SK-N-SH treated with all-trans-retinoic acid at 6 μM for 48 hours (cell line): ENCODE measurements around the gene RAP2B.

Experiments
- ATAC-seq: fragments of 200-7000 bp; cut with Tn5 transposase; 3 replicates; pipeline ENCODE4 v1.9.1; 2020; ENCODE audit warnings: mild to moderate bottlenecking, moderate library complexity
- ARNTL ChIP-seq: fragments of 450-650 bp; formaldehyde crosslinking; IDR thresholded peaks from 2 replicates; pipeline ENCODE4 v1.5.0; 2020; ENCODE audit warnings: low read depth, mild to moderate bottlenecking, moderate library complexity, borderline replicate concordance
- BACH2 ChIP-seq: fragments of 250-450 bp; sonication (Bioruptor Pico); IDR thresholded peaks from 2 replicates; pipeline ENCODE4 v1.9.0; 2021; ENCODE audit warnings: mild to moderate bottlenecking, borderline replicate concordance
- CSDC2 ChIP-seq: fragments of 250-450 bp; sonication (Bioruptor Pico); IDR thresholded peaks from 2 replicates; pipeline ENCODE4 v1.5.0; 2020; ENCODE audit warnings: mild to moderate bottlenecking, moderate library complexity
- CSRNP3 ChIP-seq: fragments of 250-450 bp; sonication (Bioruptor Pico); IDR thresholded peaks from 2 replicates; pipeline ENCODE4 v1.5.1; 2021; ENCODE audit warnings: mild to moderate bottlenecking, moderate library complexity
- ESRRG ChIP-seq: fragments of 250-450 bp; sonication (Bioruptor Pico); IDR thresholded peaks from 2 replicates; pipeline ENCODE4 v1.6.1; 2021; ENCODE audit warnings: mild to moderate bottlenecking
- GLIS3 ChIP-seq: fragments of 250-450 bp; sonication (Bioruptor Pico); IDR thresholded peaks from 2 replicates; pipeline ENCODE4 v1.5.0; 2020; ENCODE audit warnings: mild to moderate bottlenecking, moderate library complexity
- ISL1 ChIP-seq: fragments of 250-450 bp; sonication (Bioruptor Pico); IDR thresholded peaks from 2 replicates; pipeline ENCODE4 v2.1.2; 2022; ENCODE audit warnings: mild to moderate bottlenecking, moderate library complexity
- OSR1 ChIP-seq: fragments of 250-450 bp; sonication (Bioruptor Pico); IDR thresholded peaks from 2 replicates; pipeline ENCODE4 v1.8.0; 2022; ENCODE audit warnings: moderate library complexity, mild to moderate bottlenecking, inconsistent platforms
- PATZ1 ChIP-seq: fragments of 250-450 bp; sonication (Bioruptor Pico); IDR thresholded peaks from 2 replicates; pipeline ENCODE4 v1.8.0; 2020; ENCODE audit warnings: mild to moderate bottlenecking, moderate library complexity, borderline replicate concordance
- POU6F1 ChIP-seq: fragments of 250-450 bp; sonication (Bioruptor Pico); IDR thresholded peaks from 2 replicates; pipeline ENCODE4 v1.8.0; 2021; ENCODE audit warnings: low read depth, mild to moderate bottlenecking, moderate library complexity, borderline replicate concordance
- PPARA ChIP-seq: fragments of 250-450 bp; sonication (Bioruptor Pico); IDR thresholded peaks from 2 replicates; pipeline ENCODE4 v1.5.0; 2020; ENCODE audit warnings: mild to moderate bottlenecking, borderline replicate concordance
- SNAI2 ChIP-seq: fragments of 250-450 bp; sonication (Bioruptor Pico); IDR thresholded peaks from 2 replicates; pipeline ENCODE4 v1.5.0; 2020; ENCODE audit warnings: mild to moderate bottlenecking, moderate library complexity
- TCF4 ChIP-seq: fragments of 250-450 bp; sonication (Bioruptor Pico); IDR thresholded peaks from 2 replicates; pipeline ENCODE4 v1.8.0; 2021; ENCODE audit warnings: mild to moderate bottlenecking, moderate library complexity, borderline replicate concordance
- TOX ChIP-seq: fragments of 250-450 bp; sonication (Bioruptor Pico); IDR thresholded peaks from 2 replicates; pipeline ENCODE4 v1.8.0; 2021; ENCODE audit warnings: mild to moderate bottlenecking, moderate library complexity, borderline replicate concordance
- ZC3H10 ChIP-seq: fragments of 250-450 bp; sonication (Bioruptor Pico); IDR thresholded peaks from 2 replicates; pipeline ENCODE4 v1.5.1; 2021; ENCODE audit warnings: mild to moderate bottlenecking, moderate library complexity
- ZFP3 ChIP-seq: fragments of 250-450 bp; sonication (Bioruptor Pico); IDR thresholded peaks from 2 replicates; pipeline ENCODE4 v1.5.0; 2020; ENCODE audit warnings: mild to moderate bottlenecking, moderate library complexity
- ZNF565 ChIP-seq: fragments of 450-650 bp; formaldehyde crosslinking; conservative IDR thresholded peaks from 2 replicates; pipeline ENCODE4 v1.5.0; 2020; ENCODE audit warnings: low read depth, mild to moderate bottlenecking, moderate library complexity
- ZNF70 ChIP-seq: fragments of 450-650 bp; formaldehyde crosslinking; IDR thresholded peaks from 2 replicates; pipeline ENCODE4 v1.5.0; 2020; ENCODE audit warnings: mild to moderate bottlenecking, moderate library complexity
- TF ChIP-seq, protein P1 (sequence below): fragments of 250-450 bp; sonication (Bioruptor Pico); IDR thresholded peaks from 2 replicates; pipeline ENCODE4 v1.5.0; 2020; ENCODE audit warnings: mild to moderate bottlenecking, moderate library complexity

RAP2B gene

GRCh38 chr3:153129866-153130265 is 32.2 kb upstream of the RAP2B start:
- TF ChIP-seq TOX (CRISPR knock-in tag) (no peak), SNAI2 (no peak), ARNTL (CRISPR knock-in tag) (no peak), ZC3H10 (no peak)
- ATAC-seq = no peak

DNA sequence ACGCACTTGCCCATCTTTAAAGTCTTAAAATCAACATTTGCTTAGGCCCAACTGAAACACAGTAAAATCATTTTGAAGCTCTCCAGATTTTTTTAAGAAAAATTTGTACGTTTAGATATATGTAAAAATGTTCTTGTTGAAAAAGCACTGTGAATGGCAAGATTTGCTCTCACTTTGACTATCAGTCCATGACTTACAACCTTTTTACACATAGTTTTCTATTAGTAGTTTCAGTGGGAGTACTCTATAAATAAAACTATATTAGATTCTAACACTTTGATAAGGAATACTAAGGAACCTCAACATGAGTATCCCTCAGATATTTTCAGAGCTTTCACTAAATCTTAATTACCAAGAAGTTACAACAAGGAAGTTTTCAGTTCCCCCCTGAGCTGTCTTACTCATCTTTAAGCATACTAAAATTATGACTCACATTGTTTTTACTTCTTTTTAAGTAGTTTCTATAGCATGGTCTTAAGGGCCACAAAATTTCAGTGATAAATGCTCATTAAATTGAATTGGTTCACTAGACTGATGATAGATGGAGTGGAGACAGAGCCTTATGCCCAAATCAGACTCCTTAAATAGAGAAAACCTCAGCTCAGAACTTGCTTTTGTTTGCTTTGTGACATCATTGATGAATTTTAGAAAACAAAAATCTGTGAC is 31.6 kb upstream of the RAP2B start:
- TF ChIP-seq ZNF70 (CRISPR knock-in tag) = no peak
- no peak for TF ChIP-seq GLIS3
- peak; percentile 49 for TF ChIP-seq ISL1 (CRISPR knock-in tag)

GRCh38 chr3:153137626-153138025 is 24.4 kb upstream of the RAP2B start:
- TF ChIP-seq ZFP3 (no peak), GLIS3 (no peak), BACH2 (no peak), PPARA (no peak), OSR1 (CRISPR knock-in tag) (no peak), TOX (CRISPR knock-in tag) (no peak), CSRNP3 (CRISPR knock-in tag) (no peak), TCF4 (CRISPR knock-in tag) (no peak), ISL1 (CRISPR knock-in tag) (no peak), CSDC2 (no peak), PATZ1 (CRISPR knock-in tag) (no peak)
- no peak for ATAC-seq

More for the DNA sequence above, 31.6 kb upstream of the RAP2B start:
- peak; percentile 90 for ATAC-seq

DNA sequence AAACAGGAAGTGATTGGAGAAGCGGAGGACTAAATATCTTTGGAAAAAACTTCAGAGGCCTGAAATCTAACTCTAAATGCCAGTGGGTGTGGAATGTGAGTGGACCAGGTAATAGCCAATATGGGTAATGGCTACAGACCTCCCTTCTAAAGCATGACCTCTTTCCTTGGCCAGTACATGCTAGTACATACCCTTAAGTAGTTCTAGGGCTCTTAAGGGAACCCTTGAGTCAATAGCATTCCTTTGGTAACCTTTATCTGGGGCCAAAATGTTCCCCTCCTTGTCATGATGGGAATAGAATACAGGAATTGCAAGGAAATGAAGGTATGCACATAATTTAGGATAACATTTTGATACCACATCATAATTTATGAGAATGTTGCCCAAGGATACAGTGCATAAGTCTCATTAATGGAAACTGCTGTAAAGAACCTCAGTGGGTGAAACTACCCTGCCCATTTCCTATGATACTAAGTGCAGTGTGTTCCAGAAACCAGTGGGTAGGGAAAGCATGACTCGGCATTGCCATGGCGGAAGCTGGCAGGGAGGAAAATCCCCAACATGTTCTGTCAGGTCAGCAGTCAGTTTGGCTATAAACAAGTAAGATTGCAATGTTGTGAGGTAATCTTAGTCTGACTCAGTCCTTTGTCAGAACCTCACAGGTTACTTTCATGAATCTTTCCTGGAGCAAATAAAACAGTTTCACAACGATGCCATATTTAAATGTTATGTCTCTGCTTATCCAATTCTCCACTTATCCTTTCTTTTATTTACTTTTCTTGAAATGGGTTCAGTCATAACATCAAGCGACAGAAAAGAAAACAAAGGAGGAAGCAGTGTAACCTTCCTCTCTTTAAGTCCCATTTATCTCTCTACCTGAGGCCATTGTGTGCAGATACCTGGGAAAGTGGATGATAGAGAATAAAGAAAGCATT is 23.5 kb upstream of the RAP2B start:
- peak; percentile 45; the same call in 1 of the 2 replicates for TF ChIP-seq CSDC2
- no peak for TF ChIP-seq BACH2
- no peak for TF ChIP-seq POU6F1 (CRISPR knock-in tag)
- TF ChIP-seq SNAI2 = 0 out of 2 replicates have a peak, but pooled peaks have one; percentile 16
- ATAC-seq = peak; percentile 77

- TF ChIP-seq ZNF565 (no peak), ESRRG (CRISPR knock-in tag) (no peak), CSDC2 (no peak), SNAI2 (no peak), TOX (CRISPR knock-in tag) (no peak)
- TF ChIP-seq, protein P1, sequence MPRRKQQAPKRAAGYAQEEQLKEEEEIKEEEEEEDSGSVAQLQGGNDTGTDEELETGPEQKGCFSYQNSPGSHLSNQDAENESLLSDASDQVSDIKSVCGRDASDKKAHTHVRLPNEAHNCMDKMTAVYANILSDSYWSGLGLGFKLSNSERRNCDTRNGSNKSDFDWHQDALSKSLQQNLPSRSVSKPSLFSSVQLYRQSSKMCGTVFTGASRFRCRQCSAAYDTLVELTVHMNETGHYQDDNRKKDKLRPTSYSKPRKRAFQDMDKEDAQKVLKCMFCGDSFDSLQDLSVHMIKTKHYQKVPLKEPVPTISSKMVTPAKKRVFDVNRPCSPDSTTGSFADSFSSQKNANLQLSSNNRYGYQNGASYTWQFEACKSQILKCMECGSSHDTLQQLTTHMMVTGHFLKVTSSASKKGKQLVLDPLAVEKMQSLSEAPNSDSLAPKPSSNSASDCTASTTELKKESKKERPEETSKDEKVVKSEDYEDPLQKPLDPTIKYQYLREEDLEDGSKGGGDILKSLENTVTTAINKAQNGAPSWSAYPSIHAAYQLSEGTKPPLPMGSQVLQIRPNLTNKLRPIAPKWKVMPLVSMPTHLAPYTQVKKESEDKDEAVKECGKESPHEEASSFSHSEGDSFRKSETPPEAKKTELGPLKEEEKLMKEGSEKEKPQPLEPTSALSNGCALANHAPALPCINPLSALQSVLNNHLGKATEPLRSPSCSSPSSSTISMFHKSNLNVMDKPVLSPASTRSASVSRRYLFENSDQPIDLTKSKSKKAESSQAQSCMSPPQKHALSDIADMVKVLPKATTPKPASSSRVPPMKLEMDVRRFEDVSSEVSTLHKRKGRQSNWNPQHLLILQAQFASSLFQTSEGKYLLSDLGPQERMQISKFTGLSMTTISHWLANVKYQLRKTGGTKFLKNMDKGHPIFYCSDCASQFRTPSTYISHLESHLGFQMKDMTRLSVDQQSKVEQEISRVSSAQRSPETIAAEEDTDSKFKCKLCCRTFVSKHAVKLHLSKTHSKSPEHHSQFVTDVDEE (CRISPR knock-in tag) = no peak
- TF ChIP-seq, all 23 proteins: peak for 0
- ATAC-seq = peak; percentile 15; the same call in 1 of the 3 replicates
These were observed 19.1 kb upstream of the RAP2B start for GRCh38 chr3:153142961-153143360.
